Amniotic epithelial cell (primary cell): ENCODE measurements around the gene ADAM29.
"Not testable (repeated sequence)": the region's sequence is repeated elsewhere in the genome, so short reads cannot be mapped to it uniquely, and the experiment has no call there.

Experiments
- DNase-seq: peaks from one replicate; pipeline ENCODE4 v3.0.0-alpha.2; 2010; ENCODE audit warnings: low read depth

ADAM29 gene

DNA sequence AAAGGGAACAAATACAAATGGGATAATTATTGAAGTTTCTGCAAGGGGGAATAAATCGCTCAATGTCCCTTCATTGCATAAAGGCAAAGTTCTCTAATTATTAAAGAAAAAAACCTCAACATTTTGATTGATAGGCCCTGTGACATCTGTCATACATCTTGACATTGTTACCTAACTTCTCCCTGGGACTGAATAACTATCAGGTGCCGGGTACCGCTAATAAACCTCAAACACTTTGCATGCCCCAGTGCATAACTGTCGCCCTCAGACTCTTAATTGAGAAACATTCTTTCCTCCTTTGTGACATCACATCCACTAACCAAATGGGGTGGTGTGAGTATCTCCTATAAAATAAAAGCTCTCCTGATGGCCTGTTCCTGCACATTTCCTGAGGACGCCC lies at the start of gene ADAM29:
Gene ADAM29 (plus strand): TSS at position 301 of the 400 bp plus-strand sequence. CDS start 57,168 bp downstream, outside the sequence.
- DNase-seq, result no peak

GRCh38 chr4:174869339-174869738 lies 48.8 kb upstream of the ADAM29 start:
- DNase-seq, result no peak

DNA sequence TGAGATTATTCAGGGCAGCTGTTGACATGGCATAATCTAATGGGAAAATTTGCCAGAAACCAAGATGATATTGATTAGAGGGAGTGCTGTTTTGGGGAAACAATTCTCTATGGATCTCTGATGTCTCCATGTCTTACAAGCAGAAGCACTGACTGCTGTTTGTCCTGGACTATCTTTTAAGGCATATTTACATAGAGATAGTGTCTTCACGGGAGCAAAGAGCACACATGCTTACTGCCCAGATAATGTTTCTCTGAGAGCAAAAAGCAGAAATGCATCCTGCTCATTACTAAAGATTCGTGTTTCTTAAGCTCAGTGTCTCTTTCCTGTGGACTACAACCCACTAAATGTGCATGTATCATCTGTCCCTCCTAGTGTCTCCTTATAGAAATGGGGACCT lies 47.8 kb upstream of the ADAM29 start:
- DNase-seq, result no peak

DNA sequence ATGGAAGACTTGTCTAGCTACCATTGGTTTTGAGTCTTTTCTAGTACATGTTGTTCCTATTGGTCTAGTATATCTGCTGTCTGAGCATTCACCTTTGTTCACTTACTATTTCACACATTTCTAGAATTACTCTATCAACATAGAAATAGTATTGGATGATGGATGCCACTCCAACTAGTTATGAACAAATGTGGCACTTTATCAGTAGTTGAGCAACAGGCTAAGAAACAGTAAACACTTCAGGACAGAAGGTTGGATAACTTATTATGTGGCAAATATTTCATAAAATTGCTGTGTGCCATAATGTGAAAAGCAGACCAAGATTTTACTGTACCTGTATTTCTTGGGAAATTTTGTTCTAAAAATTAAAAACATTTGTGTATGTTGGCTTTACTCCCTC lies 46.8 kb upstream of the ADAM29 start:
- DNase-seq, result no peak

- DNase-seq, result not testable (repeated sequence)
Observed at GRCh38 chr4:174873146-174873545, 45.0 kb upstream of the ADAM29 start.

DNA sequence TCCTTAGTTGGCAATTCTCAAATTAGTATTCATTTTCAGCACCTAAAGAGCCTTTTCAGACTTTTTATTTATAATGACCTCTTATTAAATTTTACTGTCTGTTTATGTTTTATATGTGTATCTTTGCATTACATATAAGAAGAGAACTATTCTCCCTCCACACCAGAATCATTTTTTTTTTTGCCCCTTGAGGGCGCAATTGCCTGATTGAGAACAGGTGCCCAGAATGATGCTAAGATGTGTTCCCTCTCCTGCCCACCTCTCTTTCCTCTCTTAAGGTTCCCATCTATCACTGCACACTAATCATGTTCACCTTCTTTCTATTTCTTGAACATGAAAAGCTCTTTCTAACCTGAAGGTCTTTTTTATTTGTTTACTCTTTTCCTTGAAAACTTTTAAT lies 44.2 kb upstream of the ADAM29 start:
- no peak for DNase-seq

- DNase-seq, result no peak
Observed at GRCh38 chr4:174874898-174875297, 43.3 kb upstream of the ADAM29 start.

DNA sequence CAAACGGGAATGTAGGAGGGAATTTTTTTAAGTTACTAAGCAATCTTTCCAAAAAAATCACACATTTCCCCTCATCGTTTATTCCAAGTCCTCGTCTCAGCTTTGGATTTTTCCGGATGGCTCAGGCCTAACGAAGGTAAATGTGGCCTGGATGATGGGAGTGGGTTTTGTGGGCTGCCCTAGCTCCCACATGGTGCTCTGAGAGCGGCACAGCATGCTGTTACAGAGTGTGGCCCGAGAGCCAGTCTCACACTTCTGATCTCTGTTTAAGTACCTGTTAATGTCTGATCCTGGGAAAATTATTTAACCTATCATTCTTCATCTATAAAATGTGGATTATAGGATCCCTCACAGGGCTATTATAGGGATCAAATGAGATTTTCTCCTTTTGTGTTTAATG lies 38.2 kb upstream of the ADAM29 start:
- no peak for DNase-seq

DNA sequence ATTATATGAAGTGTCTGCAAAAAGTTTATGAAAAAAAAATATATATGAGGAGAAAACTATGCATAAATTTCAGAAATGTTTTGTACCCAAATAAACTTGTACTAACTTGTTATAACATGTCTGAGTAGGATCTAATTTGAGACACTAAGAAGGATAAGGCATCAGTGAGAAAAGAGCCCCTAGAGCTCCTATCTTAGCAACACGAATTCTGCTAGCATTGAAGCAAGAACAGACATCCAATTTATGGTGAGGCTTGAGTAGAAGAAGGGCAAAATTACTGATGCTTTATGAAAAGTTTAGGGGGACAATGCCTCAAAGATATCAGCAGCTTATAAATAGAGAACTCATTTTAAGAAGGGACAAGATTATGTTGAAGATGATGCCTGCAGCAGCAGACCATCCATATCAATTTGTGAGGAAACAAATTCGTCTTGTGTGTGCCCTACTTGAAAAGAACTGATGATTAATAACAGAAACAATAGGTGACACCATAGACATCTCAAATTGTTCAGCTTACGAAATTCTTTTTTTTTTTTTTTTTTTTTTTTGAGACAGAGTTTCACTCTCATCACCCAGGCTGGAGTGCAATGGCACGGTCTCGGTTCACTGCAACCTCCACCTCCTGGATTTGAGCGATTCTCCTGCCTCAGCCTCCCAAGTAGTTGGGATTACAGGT lies 35.7 kb upstream of the ADAM29 start:
- no peak for DNase-seq

- no peak for DNase-seq
Observed at GRCh38 chr4:174907508-174907907, 10.7 kb upstream of the ADAM29 start.

- DNase-seq, result no peak
Observed at GRCh38 chr4:174910271-174910670, 7.9 kb upstream of the ADAM29 start.

GRCh38 chr4:174912919-174913543 lies 5.1 kb upstream of the ADAM29 start:
- DNase-seq, result no peak

- DNase-seq, result no peak
Observed at GRCh38 chr4:174919886-174920423, 1.8 kb downstream of the ADAM29 start.

DNA sequence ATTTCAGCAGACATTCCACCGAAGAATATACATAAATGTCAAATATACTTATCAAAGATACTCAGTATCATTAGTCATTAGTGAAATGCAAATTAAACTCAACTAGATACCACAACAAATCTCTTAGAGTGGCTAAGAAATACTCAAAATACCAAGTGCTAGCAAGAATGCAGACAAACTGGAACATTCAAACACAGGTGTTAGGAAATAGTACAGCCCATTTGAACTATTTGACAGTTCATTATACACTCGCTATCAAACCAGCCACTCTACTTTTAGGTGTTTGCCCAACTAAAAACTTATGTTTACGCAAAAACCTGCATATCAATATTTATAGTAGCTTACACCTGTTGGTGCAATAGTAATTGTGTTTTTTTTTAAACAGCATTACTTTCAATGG lies 8.8 kb downstream of the ADAM29 start:
- no peak for DNase-seq

DNA sequence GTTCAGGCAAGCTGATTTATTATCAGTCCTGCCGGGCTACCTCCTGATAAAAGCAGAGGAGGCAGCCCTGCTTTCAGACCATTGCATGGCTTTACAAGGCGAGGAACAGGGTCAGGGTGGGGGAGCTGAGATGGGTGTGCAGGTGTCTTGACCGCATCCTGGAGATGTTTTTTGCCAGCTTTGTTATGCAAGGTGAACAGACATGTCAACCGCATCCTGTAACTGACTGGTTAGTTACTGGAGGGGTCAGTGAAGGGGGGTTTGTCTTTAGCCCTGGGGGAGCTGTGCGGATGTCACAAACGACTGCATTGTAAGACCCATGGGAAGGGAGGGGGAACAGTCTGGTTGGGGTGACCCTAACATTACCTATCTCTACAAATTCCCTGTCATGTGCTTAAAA lies 10.0 kb downstream of the ADAM29 start:
- DNase-seq, result no peak

DNA sequence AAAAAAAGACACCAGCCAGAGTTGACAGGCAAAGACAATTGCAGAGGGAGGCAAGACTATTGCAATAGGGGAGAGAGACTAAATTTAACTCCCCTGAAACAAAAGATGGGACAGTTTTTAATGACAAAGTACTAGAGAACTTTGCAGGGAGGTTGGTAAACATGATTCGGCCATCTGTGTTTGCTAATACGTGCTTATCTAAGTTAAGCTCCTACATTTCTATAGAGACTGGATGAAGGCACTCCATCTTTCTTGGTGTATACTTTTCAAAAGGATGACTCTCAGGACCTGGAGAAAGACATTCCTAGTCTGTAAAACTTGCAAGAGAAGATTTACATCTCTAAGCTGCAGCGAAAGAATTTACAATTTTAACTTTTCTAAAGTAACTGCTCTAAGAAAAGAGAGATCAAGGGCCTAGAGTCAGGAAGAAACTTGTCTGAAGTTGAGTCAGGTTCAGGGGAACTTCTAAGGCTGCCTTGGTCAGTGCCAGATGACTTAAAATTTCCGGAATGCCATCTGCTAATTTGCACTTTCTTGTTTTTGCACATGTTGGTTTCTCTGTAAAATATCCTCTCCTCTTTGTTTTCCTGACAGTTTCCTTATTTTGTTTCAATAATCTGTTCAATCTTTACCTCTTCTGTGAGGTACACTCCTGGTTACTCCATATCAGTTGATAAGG lies 10.6 kb downstream of the ADAM29 start:
- DNase-seq, result no peak

DNA sequence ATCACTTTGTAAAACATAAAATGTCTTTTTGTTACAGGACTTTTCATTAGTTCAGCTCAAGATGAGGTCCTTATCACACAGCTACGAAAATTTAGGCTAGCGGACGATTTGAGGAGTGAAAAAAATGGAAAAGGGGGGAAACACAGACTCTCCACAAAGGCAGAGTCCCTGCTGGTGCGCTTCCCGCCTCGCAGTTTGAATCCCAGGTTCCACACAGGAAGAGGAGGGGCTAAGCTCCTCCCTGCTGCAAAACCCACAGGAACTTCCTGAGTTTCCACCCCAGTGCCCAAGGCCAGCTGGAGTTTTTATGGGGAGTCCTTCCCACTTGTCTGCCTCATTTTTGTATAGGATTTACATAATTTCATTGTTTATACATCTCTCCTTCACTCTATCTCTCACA lies 11.2 kb downstream of the ADAM29 start:
- DNase-seq, result no peak

DNA sequence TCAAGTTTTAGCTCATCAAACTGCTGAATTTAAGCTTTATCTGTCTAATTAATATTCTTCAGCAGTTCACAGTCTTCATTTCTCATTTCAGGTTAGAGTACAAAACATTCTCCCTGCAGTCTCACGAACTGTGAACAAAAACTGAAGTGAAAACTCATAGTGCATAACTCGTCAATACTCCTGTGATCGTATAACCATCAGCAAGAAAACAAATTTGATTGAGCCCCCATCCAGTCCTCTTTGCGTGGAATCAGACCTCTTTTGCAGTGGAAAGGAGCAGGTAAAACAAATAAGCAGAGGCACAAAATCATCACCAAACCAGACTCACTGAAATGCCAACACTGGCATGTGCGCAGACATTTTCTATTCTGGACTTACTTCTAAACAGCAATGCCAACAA lies 12.7 kb downstream of the ADAM29 start:
- no peak for DNase-seq

DNA sequence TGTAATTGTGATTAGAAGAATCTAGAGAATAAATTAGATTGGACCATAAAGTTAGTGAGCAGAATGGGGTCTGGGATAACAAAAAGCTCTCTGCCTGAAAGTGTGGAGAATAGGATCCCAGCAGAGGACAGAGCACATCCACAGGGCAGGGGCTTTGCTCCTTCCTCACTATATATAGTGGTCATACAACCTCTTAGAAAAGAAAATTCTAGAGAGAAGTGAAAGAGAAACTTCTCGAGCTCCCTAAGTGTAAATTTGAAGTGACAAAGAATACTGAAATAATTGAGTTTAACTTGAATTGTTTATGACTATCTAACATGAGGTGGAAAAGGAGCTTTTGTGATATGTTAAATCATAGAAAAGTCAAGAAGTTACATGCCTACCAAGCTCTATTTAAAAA lies 14.9 kb downstream of the ADAM29 start:
- DNase-seq, result no peak

GRCh38 chr4:174934360-174934759 lies 16.2 kb downstream of the ADAM29 start:
- DNase-seq, result no peak

DNA sequence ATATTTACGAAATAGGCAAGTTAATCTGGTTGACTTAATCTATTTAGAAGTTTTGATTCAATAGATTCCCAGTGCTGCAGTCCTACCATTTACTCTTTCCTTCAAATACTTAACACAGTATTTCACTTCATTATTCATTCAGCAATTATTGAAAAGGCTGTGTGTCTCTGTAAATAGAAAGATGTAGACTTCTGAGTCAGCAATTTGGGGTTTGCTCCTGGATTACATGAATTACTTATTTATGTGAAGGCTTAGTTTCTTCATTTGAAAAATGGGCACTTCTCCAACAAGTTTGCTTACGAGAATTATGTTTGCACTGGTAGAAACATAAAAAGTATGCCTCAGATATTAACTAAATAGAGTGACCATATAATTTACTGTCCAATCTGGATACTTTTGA lies 17.4 kb downstream of the ADAM29 start:
- no peak for DNase-seq

- DNase-seq, result no peak
Observed at GRCh38 chr4:174940002-174940401, 21.8 kb downstream of the ADAM29 start.

- DNase-seq, result no peak
Observed at GRCh38 chr4:174946246-174946645, 28.1 kb downstream of the ADAM29 start.
